Measurements from ENCODE around the gene ZNF563. TPM values are rescaled to one million over a fixed set of nuclear protein-coding genes. Genes with fewer than 3 reads are reported as not detected.

Gene ZNF563
- total RNA-seq, 1 experiment from 2014 or later = 1.9 TPM

DNA sequence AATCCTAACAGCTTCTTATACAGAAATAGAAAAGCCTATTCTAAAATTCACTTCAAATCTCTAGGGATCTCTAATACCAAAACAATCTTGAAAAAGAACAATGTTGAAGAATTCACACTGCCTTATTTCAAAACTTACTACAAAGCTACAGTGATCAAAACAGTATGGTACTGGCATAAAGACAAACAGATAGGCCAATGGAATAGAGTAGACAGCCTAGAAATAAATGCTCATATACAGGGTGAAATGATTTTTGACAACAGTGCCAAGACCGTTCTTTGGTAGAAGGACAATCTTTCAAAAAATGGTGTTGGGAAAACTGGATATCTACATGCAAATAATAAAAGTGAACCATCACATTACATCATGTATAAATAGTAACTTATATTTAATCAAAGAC lies 11.8 kb upstream of the ZNF563 start:
- TF ChIP-seq, protein P1, sequence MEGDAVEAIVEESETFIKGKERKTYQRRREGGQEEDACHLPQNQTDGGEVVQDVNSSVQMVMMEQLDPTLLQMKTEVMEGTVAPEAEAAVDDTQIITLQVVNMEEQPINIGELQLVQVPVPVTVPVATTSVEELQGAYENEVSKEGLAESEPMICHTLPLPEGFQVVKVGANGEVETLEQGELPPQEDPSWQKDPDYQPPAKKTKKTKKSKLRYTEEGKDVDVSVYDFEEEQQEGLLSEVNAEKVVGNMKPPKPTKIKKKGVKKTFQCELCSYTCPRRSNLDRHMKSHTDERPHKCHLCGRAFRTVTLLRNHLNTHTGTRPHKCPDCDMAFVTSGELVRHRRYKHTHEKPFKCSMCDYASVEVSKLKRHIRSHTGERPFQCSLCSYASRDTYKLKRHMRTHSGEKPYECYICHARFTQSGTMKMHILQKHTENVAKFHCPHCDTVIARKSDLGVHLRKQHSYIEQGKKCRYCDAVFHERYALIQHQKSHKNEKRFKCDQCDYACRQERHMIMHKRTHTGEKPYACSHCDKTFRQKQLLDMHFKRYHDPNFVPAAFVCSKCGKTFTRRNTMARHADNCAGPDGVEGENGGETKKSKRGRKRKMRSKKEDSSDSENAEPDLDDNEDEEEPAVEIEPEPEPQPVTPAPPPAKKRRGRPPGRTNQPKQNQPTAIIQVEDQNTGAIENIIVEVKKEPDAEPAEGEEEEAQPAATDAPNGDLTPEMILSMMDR (conservative IDR thresholded peaks at IDR 0.05) = no peak
- H3K79me1 ChIP-seq (ENCODE audit: insufficient read depth, low read depth, low read length, poor library complexity, severe bottlenecking) = no peaks in the 10 kb centered on the region
- H3K4me3 Mint-ChIP-seq = no peak overlapping the region
- no peaks in the 10 kb centered on the region for H3K4me1 Mint-ChIP-seq
- no peaks in the 10 kb centered on the region for H4K20me1 ChIP-seq (ENCODE audit: control insufficient read depth, insufficient read depth, insufficient read length)
- no peaks in the 10 kb centered on the region for H3K23me2 ChIP-seq (ENCODE audit: insufficient read length, low read depth, low read length, poor library complexity, severe bottlenecking)
- H3K27me3 ChIP-seq (ENCODE audit: insufficient read depth, low read length) = no peaks in the 10 kb centered on the region
- no peak overlapping the region for H3K27ac ChIP-seq (ENCODE audit: insufficient read length, low read depth, low read length)
- no peaks in the 10 kb centered on the region for H3K4me1 ChIP-seq (ENCODE audit: insufficient read depth, low read length)
- no peak overlapping the region for H3T11ph ChIP-seq (ENCODE audit: low read length)
- WGBS (ENCODE audit: extremely low coverage, insufficient read length, low lambda C conversion rate) = no CpG with 5 or more reads among the region's 1 CpG
- no peak overlapping the region for H3K56ac ChIP-seq (ENCODE audit: insufficient read length, low read depth, low read length)
- H2BK5ac ChIP-seq (ENCODE audit: insufficient read length, low read length) = no peak overlapping the region
- no peaks in the 10 kb centered on the region; the same call in 1 of the 2 replicates for H3K27me3 Mint-ChIP-seq (ENCODE audit: low read depth)
- peaks cover 76 to 79% of the 10 kb centered on the region in 2 experiments for H3K9me3 Mint-ChIP-seq
- H3K79me2 ChIP-seq (ENCODE audit: insufficient read depth, low read length) = no peaks in the 10 kb centered on the region
- H3K14ac ChIP-seq (ENCODE audit: insufficient read depth, low read length) = no peak overlapping the region
- H4K5ac ChIP-seq (ENCODE audit: insufficient read length, low read depth, low read length) = no peak overlapping the region
- no peak for DNase-seq
- no peak overlapping the region for H2AK5ac ChIP-seq (ENCODE audit: insufficient read length, low read length)
- no peak overlapping the region for H4K91ac ChIP-seq (ENCODE audit: insufficient read length, low read depth, low read length)
- H2BK20ac ChIP-seq (ENCODE audit: low read depth, low read length, poor library complexity, severe bottlenecking) = no peak overlapping the region
- H3K4ac ChIP-seq (ENCODE audit: low read depth, low read length) = no peak overlapping the region
- H3K36me3 Mint-ChIP-seq (ENCODE audit: insufficient read depth in 1 of 3, low read depth in 3 of 3) = peaks cover 26 to 47% (median 34%) of the 10 kb centered on the region in 3 experiments
- H3K4me2 ChIP-seq (ENCODE audit: insufficient read depth, insufficient read length, low read length) = no peak overlapping the region
- no peak overlapping the region for H2BK120ac ChIP-seq (ENCODE audit: low read depth, low read length, poor library complexity, severe bottlenecking)
- H4K8ac ChIP-seq (replicated peaks; ENCODE audit: insufficient read length, low read depth, low read length) = no peak overlapping the region
- H3K23ac ChIP-seq (ENCODE audit: insufficient read length, low read depth, low read length) = no peak overlapping the region
- H3K18ac ChIP-seq (ENCODE audit: insufficient read length, low read depth, low read length) = no peak overlapping the region
- no peak overlapping the region for H2BK15ac ChIP-seq (ENCODE audit: low read depth, low read length)
- no peak overlapping the region for H2AFZ ChIP-seq (ENCODE audit: low read length)
- H3K27ac Mint-ChIP-seq = no peak overlapping the region
- peaks cover 34% of the 10 kb centered on the region for H3K9me3 ChIP-seq (ENCODE audit: control insufficient read depth, low read depth, low read length)
- H3K9ac ChIP-seq (ENCODE audit: extremely low read depth, insufficient read length, low read length) = no peak overlapping the region
- no peak overlapping the region for H2BK12ac ChIP-seq (ENCODE audit: insufficient read length, low read depth, low read length)
